ENCODE measurements around the gene GSTT2. TPM values are rescaled to one million over a fixed set of nuclear protein-coding genes. Genes with fewer than 3 reads are reported as not detected.
A peak's percentile ranks its signal among the peaks of the same experiment; 100 is the strongest.

Gene GSTT2
- total and polyA plus RNA-seq, 2 donors (not counting 3 experiments of a cell fraction or from before 2014, with no cell fraction given) = 3.0 TPM; not detected in 1

DNA sequence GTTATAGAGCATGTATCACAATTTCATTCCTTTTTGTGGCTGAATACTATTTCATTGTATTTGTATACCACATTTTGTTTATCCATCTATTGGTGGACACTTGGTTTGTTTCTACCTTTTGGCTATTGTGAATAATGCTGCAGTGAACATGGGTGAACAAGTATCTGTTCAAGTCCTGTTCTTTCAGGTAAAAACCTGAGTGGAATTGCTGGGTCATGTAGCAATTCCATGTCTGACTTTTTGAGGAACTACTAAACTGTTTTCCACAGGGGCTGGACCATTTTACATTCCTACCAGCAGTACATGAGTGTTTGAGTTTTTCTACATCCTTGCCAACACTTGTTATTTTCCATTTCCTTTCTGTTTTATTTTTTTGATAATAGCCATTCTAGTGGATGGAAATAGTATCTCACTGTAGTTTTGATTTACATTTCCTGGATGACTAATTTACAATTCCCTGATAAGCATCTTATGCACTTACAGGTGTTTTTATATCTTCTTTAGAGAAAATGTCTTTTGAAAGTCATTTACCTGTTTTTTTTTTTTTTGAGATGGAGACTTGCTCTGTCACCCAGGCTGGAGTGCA is 43.4 kb downstream of the GSTT2 start:
- Histone ChIP-seq H3K9me3 (replicated peaks; ENCODE audit: control insufficient read depth, insufficient read depth, low read length) (no peaks in the 10 kb centered on the region), H2AFZ (ENCODE audit: low read depth, low read length) (no peak overlapping the region), H3K27ac (ENCODE audit: insufficient read depth, low read depth, low read length) (no peak overlapping the region), H3K36me3 (ENCODE audit: control insufficient read depth in 2 of 2, extremely low read depth in 1 of 2, insufficient read depth in 2 of 2, low read length in 2 of 2) (no peaks in the 10 kb centered on the region), H3K79me2 (ENCODE audit: control insufficient read depth, insufficient read depth, low read length) (peaks cover 35% of the 10 kb centered on the region), H3K9me1 (replicated peaks; ENCODE audit: control insufficient read depth, extremely low read depth, insufficient read depth, low read length) (no peaks in the 10 kb centered on the region), H3K4me3 (replicated peaks in 1 of 3; ENCODE audit: insufficient read depth in 1 of 3, low read depth in 1 of 3, low read length in 3 of 3) (no peak overlapping the region), H3K27me3 (ENCODE audit: control insufficient read depth in 2 of 2, insufficient read depth in 2 of 2, low read length in 2 of 2) (no peaks in the 10 kb centered on the region), H3K9ac (replicated peaks; ENCODE audit: extremely low read depth, insufficient read depth, low read length) (no peak overlapping the region), H4K20me1 (replicated peaks; ENCODE audit: control insufficient read depth, extremely low read depth, insufficient read depth, low read length) (no peaks in the 10 kb centered on the region), H3K4me1 (ENCODE audit: control insufficient read depth, extremely low read depth, insufficient read depth, low read length) (peaks cover 8% of the 10 kb centered on the region), H3K4me2 (ENCODE audit: insufficient read depth, low read length) (no peak overlapping the region)
- ChIA-PET POLR2A (no interaction called here), CTCF (interaction anchor here (1.0 kb wide), 1 partner anchor 10 kb away, joined by 4 read pairs; no protein-coding TSS in a partner anchor)
- no TSS peak for BruUV-seq (replicated peaks)
- peak; percentile 33 for TF ChIP-seq GATA2 (IDR thresholded peaks at IDR 0.05; ENCODE audit: insufficient read depth, insufficient read length, low read depth, low read length)
- TF ChIP-seq EZH2 (IDR thresholded peaks at IDR 0.05; ENCODE audit: borderline replicate concordance, low read depth, low read length, severe bottlenecking) = no peak
- DNase-seq (ENCODE audit: low read depth, low spot score) = peak; percentile 32
- peak; percentile 60 for FAIRE-seq
- intact Hi-C loops (cut with micrococcal nuclease) (no loop called here), dilution Hi-C loops (cut with MboI; ENCODE audit: extremely low pct_ligation_motif_present, low sequenced_read_pairs) (no loop called here)

DNA sequence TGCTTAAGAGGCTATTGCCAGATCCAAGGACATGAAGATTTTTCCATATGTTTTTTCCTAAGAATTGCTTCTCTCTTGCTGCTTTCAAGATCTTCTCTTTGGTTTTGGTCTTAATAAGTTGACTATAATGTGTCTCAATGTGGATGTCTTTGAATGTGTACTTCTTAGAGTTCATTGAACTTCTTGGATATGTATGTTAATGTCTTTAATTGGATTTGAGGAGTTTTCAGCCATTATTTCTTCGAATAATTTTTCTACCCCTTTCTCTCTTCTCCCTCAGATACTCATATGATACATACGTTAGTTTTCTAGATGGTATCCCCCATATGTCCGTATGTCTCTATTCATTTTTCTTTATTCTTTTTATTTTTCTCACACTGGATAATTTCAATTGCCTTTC is 44.4 kb downstream of the GSTT2 start:
- Histone ChIP-seq H3K9me1 (replicated peaks; ENCODE audit: control insufficient read depth, extremely low read depth, insufficient read depth, low read length) (no peaks in the 10 kb centered on the region), H3K4me1 (ENCODE audit: control insufficient read depth, extremely low read depth, insufficient read depth, low read length) (peaks cover 14% of the 10 kb centered on the region), H2AFZ (ENCODE audit: low read depth, low read length) (no peak overlapping the region), H3K27ac (ENCODE audit: insufficient read depth, low read depth, low read length) (no peak overlapping the region), H3K4me3 (replicated peaks in 1 of 3; ENCODE audit: insufficient read depth in 1 of 3, low read depth in 1 of 3, low read length in 3 of 3) (no peak overlapping the region), H3K79me2 (ENCODE audit: control insufficient read depth, insufficient read depth, low read length) (peaks cover 35% of the 10 kb centered on the region), H3K27me3 (ENCODE audit: control insufficient read depth in 2 of 2, insufficient read depth in 2 of 2, low read length in 2 of 2) (no peaks in the 10 kb centered on the region), H3K9ac (replicated peaks; ENCODE audit: extremely low read depth, insufficient read depth, low read length) (no peak overlapping the region), H3K9me3 (replicated peaks; ENCODE audit: control insufficient read depth, insufficient read depth, low read length) (no peaks in the 10 kb centered on the region), H3K36me3 (ENCODE audit: control insufficient read depth in 2 of 2, extremely low read depth in 1 of 2, insufficient read depth in 2 of 2, low read length in 2 of 2) (no peaks in the 10 kb centered on the region), H4K20me1 (replicated peaks; ENCODE audit: control insufficient read depth, extremely low read depth, insufficient read depth, low read length) (no peaks in the 10 kb centered on the region), H3K4me2 (ENCODE audit: insufficient read depth, low read length) (no peak overlapping the region)
- dilution Hi-C loops (cut with MboI; ENCODE audit: extremely low pct_ligation_motif_present, low sequenced_read_pairs) (no loop called here), intact Hi-C loops (cut with micrococcal nuclease) (no loop called here)
- POLR2A ChIA-PET = no interaction called here
- TF ChIP-seq, protein P1, sequence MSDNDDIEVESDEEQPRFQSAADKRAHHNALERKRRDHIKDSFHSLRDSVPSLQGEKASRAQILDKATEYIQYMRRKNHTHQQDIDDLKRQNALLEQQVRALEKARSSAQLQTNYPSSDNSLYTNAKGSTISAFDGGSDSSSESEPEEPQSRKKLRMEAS (IDR thresholded peaks at IDR 0.05; ENCODE audit: insufficient read depth, insufficient read length) = no peak
- TF ChIP-seq MYC (IDR thresholded peaks at IDR 0.05; ENCODE audit: low read depth, low read length) (no peak), FOS (IDR thresholded peaks at IDR 0.05; ENCODE audit: borderline replicate concordance, insufficient read depth, low read length) (no peak), POLR2AphosphoS5 (IDR thresholded peaks at IDR 0.05; ENCODE audit: insufficient read depth, low read depth, low read length) (no peak), POLR2A (IDR thresholded peaks at IDR 0.05; ENCODE audit: low read depth, low read length) (no peak), JUN (IDR thresholded peaks at IDR 0.05; ENCODE audit: borderline replicate concordance, insufficient read depth, insufficient read length, low read depth) (no peak), EZH2 (IDR thresholded peaks at IDR 0.05; ENCODE audit: borderline replicate concordance, low read depth, low read length, severe bottlenecking) (no peak), GATA2 (IDR thresholded peaks at IDR 0.05; ENCODE audit: insufficient read depth, insufficient read length, low read depth, low read length) (no peak)
- TF ChIP-seq, protein P2, sequence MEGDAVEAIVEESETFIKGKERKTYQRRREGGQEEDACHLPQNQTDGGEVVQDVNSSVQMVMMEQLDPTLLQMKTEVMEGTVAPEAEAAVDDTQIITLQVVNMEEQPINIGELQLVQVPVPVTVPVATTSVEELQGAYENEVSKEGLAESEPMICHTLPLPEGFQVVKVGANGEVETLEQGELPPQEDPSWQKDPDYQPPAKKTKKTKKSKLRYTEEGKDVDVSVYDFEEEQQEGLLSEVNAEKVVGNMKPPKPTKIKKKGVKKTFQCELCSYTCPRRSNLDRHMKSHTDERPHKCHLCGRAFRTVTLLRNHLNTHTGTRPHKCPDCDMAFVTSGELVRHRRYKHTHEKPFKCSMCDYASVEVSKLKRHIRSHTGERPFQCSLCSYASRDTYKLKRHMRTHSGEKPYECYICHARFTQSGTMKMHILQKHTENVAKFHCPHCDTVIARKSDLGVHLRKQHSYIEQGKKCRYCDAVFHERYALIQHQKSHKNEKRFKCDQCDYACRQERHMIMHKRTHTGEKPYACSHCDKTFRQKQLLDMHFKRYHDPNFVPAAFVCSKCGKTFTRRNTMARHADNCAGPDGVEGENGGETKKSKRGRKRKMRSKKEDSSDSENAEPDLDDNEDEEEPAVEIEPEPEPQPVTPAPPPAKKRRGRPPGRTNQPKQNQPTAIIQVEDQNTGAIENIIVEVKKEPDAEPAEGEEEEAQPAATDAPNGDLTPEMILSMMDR (IDR thresholded peaks at IDR 0.05; ENCODE audit: extremely low read depth in 1 of 2, insufficient read depth in 1 of 2, low read depth in 1 of 2, low read length in 2 of 2) = no peak
- BruUV-seq (replicated peaks) = no TSS peak
- CTCF ChIA-PET = no interaction called here
- DNase-seq (ENCODE audit: low read depth, low spot score) (no peak), FAIRE-seq (no peak)

Data from endothelial cell of umbilical vein (primary cell).